ENCODE results near the gene GSK3A. TPM values are rescaled to one million over a fixed set of nuclear protein-coding genes. Genes with fewer than 3 reads are reported as not detected.
A peak's percentile ranks its signal among the peaks of the same experiment; 100 is the strongest.

Gene GSK3A
- total RNA-seq, 6 experiments from 2014 or later = 12.3 to 14.8 (median 13.5) TPM

- Histone ChIP-seq H3K27ac (no peak overlapping the region), H3K4me1 (no peaks in the 10 kb centered on the region), H3K4me3 (no peak overlapping the region), H3K36me3 (peaks cover 0 to 67% (median 32%) of the 10 kb centered on the region in 4 donors), H3K27me3 (no peaks in the 10 kb centered on the region), H3K9me3 (no peaks in the 10 kb centered on the region)
- 89% methylated on average over 3 of the region's 10 CpGs for WGBS (ENCODE audit: insufficient coverage, low coverage, low lambda C conversion rate, missing lambda C conversion rate)
- ATAC-seq = no peak
- TF ChIP-seq POLR2A (IDR thresholded peaks at IDR 0.05) = no peak
- intact Hi-C loops (cut with DNase I) = no loop called here
- DNase-seq = no peak
Measured at GRCh38 chr19:42232435-42232834, 10.0 kb downstream of the GSK3A start.

- no peak for DNase-seq
- no peak for ATAC-seq
- 70% methylated on average over 2 of the region's 4 CpGs for WGBS (ENCODE audit: insufficient coverage, low coverage, low lambda C conversion rate, missing lambda C conversion rate)
- no peak overlapping the region for H3K27ac ChIP-seq
- H3K27me3 ChIP-seq = no peaks in the 10 kb centered on the region
- intact Hi-C loops (cut with DNase I) = no loop called here
- TF ChIP-seq CTCF (IDR thresholded peaks at IDR 0.05) = no peak
- no peak for TF ChIP-seq POLR2A (IDR thresholded peaks at IDR 0.05)
- no peak overlapping the region for H3K4me3 ChIP-seq
- H3K4me1 ChIP-seq = no peaks in the 10 kb centered on the region
- peaks cover 0 to 66% (median 32%) of the 10 kb centered on the region in 4 donors for H3K36me3 ChIP-seq
- no peaks in the 10 kb centered on the region for H3K9me3 ChIP-seq
Measured at GRCh38 chr19:42230571-42230970, 11.8 kb downstream of the GSK3A start.

GRCh38 chr19:42229855-42230351 lies 12.5 kb downstream of the GSK3A start:
- peaks cover 0 to 67% (median 30%) of the 10 kb centered on the region in 4 donors for H3K36me3 ChIP-seq
- no peaks in the 10 kb centered on the region for H3K27me3 ChIP-seq
- TF ChIP-seq CTCF (IDR thresholded peaks at IDR 0.05) (no peak), POLR2A (IDR thresholded peaks at IDR 0.05) (no peak)
- 70% methylated on average over 3 of the region's 8 CpGs for WGBS (ENCODE audit: insufficient coverage, low coverage, low lambda C conversion rate, missing lambda C conversion rate)
- no peak overlapping the region for H3K4me3 ChIP-seq
- intact Hi-C loops (cut with DNase I) = no loop called here
- H3K4me1 ChIP-seq = no peaks in the 10 kb centered on the region
- DNase-seq (no peak), ATAC-seq (peak in 2 of 4 donors; percentile 3 to 26)
- no peaks in the 10 kb centered on the region for H3K9me3 ChIP-seq
- no peak overlapping the region for H3K27ac ChIP-seq

- no peaks in the 10 kb centered on the region for H3K9me3 ChIP-seq
- no peaks in the 10 kb centered on the region for H3K27me3 ChIP-seq
- ATAC-seq = no peak
- H3K36me3 ChIP-seq = peaks cover 0 to 68% (median 28%) of the 10 kb centered on the region in 4 donors
- intact Hi-C loops (cut with DNase I) = no loop called here
- TF ChIP-seq CTCF (IDR thresholded peaks at IDR 0.05) (no peak), POLR2A (IDR thresholded peaks at IDR 0.05) (no peak)
- H3K4me3 ChIP-seq = no peak overlapping the region
- 57% methylated on average over 3 of the region's 4 CpGs for WGBS (ENCODE audit: insufficient coverage, low coverage, low lambda C conversion rate, missing lambda C conversion rate)
- no peaks in the 10 kb centered on the region for H3K4me1 ChIP-seq
- DNase-seq = no peak
- H3K27ac ChIP-seq = no peak overlapping the region
Measured at GRCh38 chr19:42229301-42229854, 13.0 kb downstream of the GSK3A start.

- Histone ChIP-seq H3K27me3 (no peaks in the 10 kb centered on the region), H3K27ac (no peak overlapping the region), H3K36me3 (peaks cover 0 to 62% (median 24%) of the 10 kb centered on the region in 4 donors), H3K4me3 (no peak overlapping the region), H3K4me1 (no peaks in the 10 kb centered on the region), H3K9me3 (no peaks in the 10 kb centered on the region)
- DNase-seq (no peak), ATAC-seq (no peak)
- WGBS (ENCODE audit: insufficient coverage, low coverage, low lambda C conversion rate, missing lambda C conversion rate) = 93% methylated on average over 3 of the region's 4 CpGs
- intact Hi-C loops (cut with DNase I) = no loop called here
- TF ChIP-seq POLR2A (IDR thresholded peaks at IDR 0.05) = no peak
- TF ChIP-seq CTCF (IDR thresholded peaks at IDR 0.05) = no peak
Measured at GRCh38 chr19:42228641-42229040, 13.8 kb downstream of the GSK3A start.
